GM13976 (cell line): ENCODE results near the gene HES7.
A peak's percentile ranks its signal among the peaks of the same experiment; 100 is the strongest.
"Not testable (repeated sequence)": the region's sequence is repeated elsewhere in the genome, so short reads cannot be mapped to it uniquely, and the experiment has no call there.

Source experiments
- DNase-seq: peaks from one replicate; pipeline ENCODE4 v3.0.0; 2012; ENCODE audit warnings: low spot score
- CTCF ChIP-seq: IDR thresholded peaks from 2 replicates; pipeline ENCODE4 v1.5.1; 2012; ENCODE audit warnings: borderline replicate concordance, mild to moderate bottlenecking; ENCODE audit not compliant: insufficient read depth; ENCODE audit errors: extremely low read depth, missing control alignments, control extremely low read depth
- in situ Hi-C: fragments of 300-500 bp; cut with MboI; formaldehyde crosslinking; loops from one replicate; pipeline ENCODE4 v1.12.0; 2022; ENCODE audit warnings: low sequenced_read_pairs, mixed read lengths, inconsistent platforms; ENCODE audit not compliant: unreplicated experiment

HES7 gene

GRCh38 chr17:8123695-8124349 is at the start of gene HES7:
Gene HES7, minus strand, starts transcription at chr17:8124106. Its CDS starts 22 bp downstream, at chr17:8124084.
- in situ Hi-C loops: no loop called here
- TF ChIP-seq CTCF: no peak
- DNase-seq: no peak

GRCh38 chr17:8173056-8173870 is 49.4 kb upstream of the HES7 start:
- peak; percentile 84 for DNase-seq
- TF ChIP-seq CTCF: no peak
- in situ Hi-C loops: no loop called here

GRCh38 chr17:8170186-8170585 is 46.3 kb upstream of the HES7 start:
- in situ Hi-C loops, DNase-seq: not testable (repeated sequence)

GRCh38 chr17:8167526-8167925 is 43.6 kb upstream of the HES7 start:
- no peak for TF ChIP-seq CTCF
- no peak for DNase-seq
- in situ Hi-C loops: no loop called here

- no peak for TF ChIP-seq CTCF
- DNase-seq: no peak
- in situ Hi-C loops: no loop called here
Observed at GRCh38 chr17:8166731-8167130, 42.8 kb upstream of the HES7 start.

GRCh38 chr17:8164815-8165131 is 40.9 kb upstream of the HES7 start:
- no peak for DNase-seq
- in situ Hi-C loops: no loop called here
- no peak for TF ChIP-seq CTCF
